KOPT-K1 (cell line): ENCODE measurements around the gene AP3S2.
"Not testable (repeated sequence)": the region's sequence is repeated elsewhere in the genome, so short reads cannot be mapped to it uniquely, and the experiment has no call there.

Experiments used
- H3K27ac ChIP-seq: fragments of 200-600 bp; sonication (generic); 2 replicates; pipeline ENCODE4 v1.5.1; 2016; ENCODE audit warnings: antibody characterized with exemption, mild to moderate bottlenecking, low read depth, low read length; ENCODE audit not compliant: poor library complexity, severe bottlenecking
- H3K36me3 ChIP-seq: fragments of 200-600 bp; sonication (generic); 2 replicates; pipeline ENCODE4 v1.5.1; 2017; ENCODE audit warnings: antibody characterized with exemption, mild to moderate bottlenecking, low read length, moderate library complexity; ENCODE audit not compliant: insufficient read depth
- H3K9me3 ChIP-seq: fragments of 200-600 bp; sonication (generic); 2 replicates; pipeline ENCODE4 v1.5.1; 2017; ENCODE audit warnings: antibody characterized with exemption, low read length, mild to moderate bottlenecking; ENCODE audit not compliant: insufficient read depth, poor library complexity, severe bottlenecking

Gene AP3S2

GRCh38 chr15:89837830-89838178 is 56.0 kb downstream of the AP3S2 start:
- no peaks in the 10 kb centered on the region for H3K9me3 ChIP-seq
- H3K27ac ChIP-seq, result no peak overlapping the region

DNA sequence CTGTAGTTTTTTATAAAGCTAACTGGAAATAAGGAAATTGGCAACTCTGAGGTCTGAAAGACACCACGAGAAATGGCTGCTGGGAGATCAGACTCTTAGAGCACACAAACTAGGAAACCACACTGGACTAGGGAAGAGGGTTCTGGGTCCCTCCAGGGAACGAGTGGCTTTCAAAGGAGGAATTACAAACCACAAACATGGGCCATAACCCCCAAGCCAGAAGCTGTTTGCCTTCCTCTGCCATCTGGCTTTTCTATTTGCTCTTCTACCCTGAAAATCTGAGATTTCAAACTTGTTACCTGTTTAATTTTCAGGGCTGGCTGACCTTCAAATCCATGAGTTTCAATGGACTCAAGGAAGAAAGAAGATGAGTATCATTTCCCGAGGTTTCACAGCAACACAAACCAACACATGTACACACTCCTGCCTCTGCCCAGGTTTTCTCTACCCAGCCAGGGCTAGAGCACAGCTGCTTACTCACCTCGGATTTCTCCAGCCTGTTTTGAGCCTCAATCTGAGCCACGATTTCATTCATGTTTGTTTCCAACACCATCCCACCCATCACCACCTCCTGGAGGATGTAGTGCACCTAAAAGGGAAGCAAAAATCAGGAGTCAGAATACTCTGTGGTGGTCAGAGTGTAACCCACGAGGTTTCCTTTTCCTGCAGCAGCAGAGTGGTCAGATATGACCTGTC is 56.5 kb downstream of the AP3S2 start:
- Histone ChIP-seq H3K36me3 (peaks cover 65% of the 10 kb centered on the region), H3K9me3 (no peaks in the 10 kb centered on the region), H3K27ac (no peak overlapping the region)

More at GRCh38 chr15:89837830-89838178, 56.0 kb downstream of the AP3S2 start:
- peaks cover 64% of the 10 kb centered on the region for H3K36me3 ChIP-seq

DNA sequence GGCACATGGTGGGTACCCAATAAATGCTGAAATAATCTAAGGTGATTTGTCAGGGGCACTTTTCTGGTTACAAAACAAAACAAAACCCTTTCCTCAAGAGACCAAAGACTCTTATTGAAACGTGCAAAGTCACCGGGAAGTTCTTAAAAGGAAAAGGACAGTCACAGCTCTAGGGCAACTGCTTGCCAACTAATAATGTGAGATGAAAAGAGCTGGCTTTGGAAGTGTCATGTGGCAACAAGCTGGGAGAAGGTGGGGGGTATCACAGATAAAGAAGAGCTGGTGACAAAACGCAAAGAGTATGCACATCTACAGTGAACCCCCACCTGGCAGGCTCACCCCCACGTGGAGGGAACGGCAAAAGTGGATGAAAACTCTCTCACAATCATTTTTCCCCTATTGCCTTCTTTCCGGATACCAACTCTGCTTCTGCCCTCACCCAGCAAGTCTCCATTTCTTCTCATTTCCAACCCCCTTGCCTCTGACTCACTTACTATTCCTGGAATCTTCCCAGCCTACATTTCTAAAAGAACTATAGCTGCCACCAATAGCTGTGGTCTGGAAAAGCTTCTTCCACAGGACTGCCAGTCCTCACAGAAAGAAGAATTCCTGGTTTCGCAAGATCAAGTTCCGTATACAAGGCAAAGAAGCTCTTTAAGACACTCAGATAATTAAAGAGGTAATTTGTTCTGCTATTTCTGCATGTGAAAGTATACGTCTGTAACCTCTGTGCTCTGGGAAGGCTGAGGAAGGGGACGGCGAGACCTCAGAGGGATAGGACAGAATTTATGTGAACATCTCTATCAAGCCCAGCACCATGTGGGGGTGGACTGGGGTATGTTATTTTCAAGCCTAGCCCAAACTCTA is 57.3 kb downstream of the AP3S2 start:
- Histone ChIP-seq H3K27ac (no peak overlapping the region), H3K36me3 (peaks cover 65% of the 10 kb centered on the region), H3K9me3 (no peaks in the 10 kb centered on the region)

- Histone ChIP-seq H3K9me3 (no peaks in the 10 kb centered on the region), H3K27ac (no peak overlapping the region), H3K36me3 (peaks cover 58% of the 10 kb centered on the region)
Observed at GRCh38 chr15:89835176-89835564, 58.6 kb downstream of the AP3S2 start.

- not testable (repeated sequence) for H3K9me3 ChIP-seq, H3K27ac ChIP-seq
- peaks cover 58% of the 10 kb centered on the region for H3K36me3 ChIP-seq
Observed at GRCh38 chr15:89834465-89835175, 59.2 kb downstream of the AP3S2 start.

DNA sequence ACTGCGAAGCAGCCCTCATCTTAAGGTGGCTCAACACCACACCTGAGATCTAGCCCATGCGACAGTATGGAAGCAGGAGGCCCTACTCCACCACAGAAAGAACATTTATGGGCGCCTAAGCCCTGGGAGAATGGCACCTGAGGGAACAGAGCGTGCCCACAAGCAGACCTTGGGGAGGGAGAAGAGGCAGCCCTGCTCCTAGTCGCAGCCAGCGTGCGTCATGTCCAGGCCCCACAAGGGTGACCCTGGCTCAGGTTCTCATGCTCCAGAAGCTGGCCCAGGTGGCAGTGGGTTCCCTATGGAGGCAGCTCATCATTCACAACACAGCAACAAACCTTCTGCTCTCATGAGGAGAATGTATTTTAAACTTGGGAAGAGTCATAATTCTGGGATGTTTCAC is 59.8 kb downstream of the AP3S2 start:
- Histone ChIP-seq H3K27ac (no peak overlapping the region), H3K36me3 (peaks cover 56% of the 10 kb centered on the region), H3K9me3 (no peaks in the 10 kb centered on the region)

- Histone ChIP-seq H3K36me3 (peaks cover 28% of the 10 kb centered on the region), H3K27ac (no peak overlapping the region), H3K9me3 (no peaks in the 10 kb centered on the region)
Observed at GRCh38 chr15:89830639-89831038, 63.2 kb downstream of the AP3S2 start.

- peaks cover 21% of the 10 kb centered on the region for H3K36me3 ChIP-seq
Observed at GRCh38 chr15:89829616-89830440, 64.0 kb downstream of the AP3S2 start.

GRCh38 chr15:89829161-89829560 is 64.6 kb downstream of the AP3S2 start:
- Histone ChIP-seq H3K36me3 (peaks cover 14% of the 10 kb centered on the region; the same call in 1 of the 2 replicates), H3K9me3 (no peaks in the 10 kb centered on the region), H3K27ac (no peak overlapping the region)

More at GRCh38 chr15:89829616-89830440, 64.0 kb downstream of the AP3S2 start:
- no peaks in the 10 kb centered on the region for H3K9me3 ChIP-seq
- H3K27ac ChIP-seq, result no peak overlapping the region

DNA sequence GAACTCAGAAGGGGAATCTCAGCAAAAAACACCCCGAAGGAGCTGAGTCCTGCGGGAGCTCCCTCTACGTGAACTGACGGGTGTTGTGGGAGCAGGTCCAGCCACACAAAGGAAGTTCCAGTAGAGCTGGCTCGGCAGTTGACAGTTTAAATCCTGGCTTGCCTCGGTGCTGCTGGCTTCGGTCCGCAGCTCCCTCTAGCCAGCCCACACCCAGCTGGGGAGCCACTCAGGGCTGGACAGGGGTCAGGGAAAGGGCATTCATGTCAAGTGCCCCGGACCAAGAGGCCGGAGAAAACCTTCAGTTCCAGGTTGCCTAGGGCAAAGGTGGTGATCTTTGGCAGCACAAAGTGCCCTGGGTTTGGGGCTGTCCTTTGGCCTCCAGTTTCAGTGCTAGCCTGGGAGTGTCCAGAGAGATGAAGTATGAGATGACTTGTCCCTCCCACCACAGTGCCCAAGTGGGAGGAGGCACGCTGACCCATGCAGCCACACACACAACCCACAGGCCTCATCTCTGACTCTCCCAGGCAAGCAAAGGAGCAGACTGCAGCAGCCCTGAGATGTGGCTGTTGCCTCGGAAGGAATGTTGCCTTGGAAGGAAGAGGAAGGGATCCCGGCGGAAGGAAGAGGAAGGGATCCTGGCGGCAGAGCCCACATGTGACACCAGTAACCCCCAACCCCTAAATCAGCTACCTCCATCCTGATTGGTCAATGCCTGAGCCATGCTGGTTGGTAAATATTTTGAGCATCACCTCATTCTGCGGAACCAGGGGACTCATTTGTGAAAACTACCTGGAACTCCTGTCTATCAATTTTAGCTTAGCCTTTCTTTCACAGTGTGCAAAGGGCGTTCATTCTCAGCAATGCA is 65.3 kb downstream of the AP3S2 start:
- Histone ChIP-seq H3K36me3 (peaks cover 8% of the 10 kb centered on the region; the same call in 1 of the 2 replicates), H3K27ac (no peak overlapping the region), H3K9me3 (no peaks in the 10 kb centered on the region)

- Histone ChIP-seq H3K9me3 (no peaks in the 10 kb centered on the region), H3K27ac (no peak overlapping the region), H3K36me3 (0 out of 2 replicates have a peak, but pooled peaks cover under 1% of the 10 kb centered on the region)
Observed at GRCh38 chr15:89827829-89828228, 66.0 kb downstream of the AP3S2 start.

GRCh38 chr15:89826671-89827655 is 66.8 kb downstream of the AP3S2 start:
- Histone ChIP-seq H3K9me3 (no peaks in the 10 kb centered on the region), H3K27ac (no peak overlapping the region), H3K36me3 (no peaks in the 10 kb centered on the region)
